K562 (cell line): ENCODE data around the gene CAMK2G. TPM values are rescaled to one million over a fixed set of nuclear protein-coding genes. Genes with fewer than 3 reads are reported as not detected.

Source experiments
- ADNP ChIP-seq: fragments of 200-800 bp; sonication (Bioruptor generic); IDR thresholded peaks from 2 replicates; pipeline ENCODE4 v1.6.1; 2016; ENCODE audit warnings: missing genetic modification characterization, missing compliant biosample characterization
- FOXA3 ChIP-seq, 2 experiments: fragments of 450-650 bp in 1 of 2; sonication (generic) in 1 of 2; formaldehyde crosslinking; IDR thresholded peaks in 1 of 2; conservative IDR thresholded peaks in 1 of 2; 2 replicates each; pipeline versions ENCODE4 v1.4.0 to v1.8.0; 2020 to 2022; ENCODE audit warnings: mild to moderate bottlenecking in 2 of 2, missing genetic modification reagents in 1 of 2
- HDAC3 ChIP-seq: fragments of 450-650 bp; IDR thresholded peaks from 2 replicates; pipeline ENCODE4 v1.6.1; 2018; ENCODE audit warnings: borderline replicate concordance, mild to moderate bottlenecking, moderate library complexity; ENCODE audit not compliant: partially characterized antibody
- KAT8 ChIP-seq: fragments of 450-650 bp; IDR thresholded peaks from 2 replicates; pipeline ENCODE4 v1.6.1; 2016; ENCODE audit warnings: low read depth, mild to moderate bottlenecking
- KHSRP ChIP-seq: fragments of 450-650 bp; IDR thresholded peaks from 2 replicates; pipeline ENCODE4 v1.6.1; 2017
- SAFB2 ChIP-seq: fragments of 200-400 bp; formaldehyde crosslinking; IDR thresholded peaks from 2 replicates; pipeline ENCODE4 v1.6.1; 2018; ENCODE audit warnings: borderline replicate concordance, low read length, low read depth, moderate library complexity; ENCODE audit not compliant: severe bottlenecking
- SMARCE1 ChIP-seq: fragments of 450-650 bp; IDR thresholded peaks from 2 replicates; pipeline ENCODE4 v1.7.1; 2016; ENCODE audit warnings: mild to moderate bottlenecking
- TAF7 ChIP-seq: fragments of 450-650 bp; IDR thresholded peaks from 2 replicates; pipeline ENCODE4 v1.6.1; 2016; ENCODE audit warnings: missing genetic modification characterization, missing compliant biosample characterization
- TARDBP ChIP-seq: fragments of 450-650 bp; IDR thresholded peaks from 2 replicates; pipeline ENCODE4 v1.6.1; 2016
- TEAD4 ChIP-seq, 2 experiments: sonication (generic) in 1 of 2; formaldehyde crosslinking in 1 of 2; IDR thresholded peaks; 2 replicates each; pipeline versions ENCODE4 v1.6.1 to v1.8.0; 2012 to 2022; ENCODE audit warnings: borderline replicate concordance in 1 of 2, inconsistent platforms in 1 of 2, low read length in 1 of 2, mild to moderate bottlenecking in 1 of 2, missing genetic modification reagents in 1 of 2
- ZKSCAN1 ChIP-seq: fragments of 150-350 bp; IDR thresholded peaks from 2 replicates; pipeline ENCODE4 v1.6.1; 2016; ENCODE audit warnings: low read depth, low read length
- ZNF175 ChIP-seq: fragments of 200-800 bp; sonication (Bioruptor generic); IDR thresholded peaks from 2 replicates; pipeline ENCODE4 v1.6.1; 2016; ENCODE audit warnings: low read depth, mild to moderate bottlenecking, missing genetic modification characterization, missing compliant biosample characterization
- ZNF253 ChIP-seq: fragments of 250-450 bp; sonication (Bioruptor Pico); conservative IDR thresholded peaks from 2 replicates; pipeline ENCODE4 v1.6.1; 2021; ENCODE audit warnings: mild to moderate bottlenecking
- polyA plus RNA-seq, 8 experiments: library from polyadenylated mRNA; depleted of rRNA in 4 of 8; stranded (reverse) in 5 of 8; unstranded in 3 of 8; fragments of >200 nt; fragmentation: Nextera tagmentation in 2 of 8; fragmentation: Illumina TruSeq in 1 of 8; extraction: Ambion mirVana in 2 of 8; extraction: Trizol in 1 of 8; gene quantifications; 2 replicates each; pipeline versions ENCODE4 v1.2.1 to v1.2.3, GENCODE V29; 2011 to 2014; ENCODE audit warnings: inconsistent platforms in 1 of 8, missing spikeins in 1 of 8
- total RNA-seq, 7 experiments: library from RNA; depleted of rRNA in 6 of 7; stranded (reverse); fragments of >200 nt in 6 of 7; fragmentation: Illumina TruSeq in 2 of 7; extraction: Trizol in 2 of 7; gene quantifications; 2 replicates each; pipeline versions ENCODE4 v1.2.1 to v1.2.3, GENCODE V29; 2011 to 2021; ENCODE audit warnings: low replicate concordance in 1 of 7
- TF ChIP-seq, protein P1 (sequence below): sonication (generic); formaldehyde crosslinking; IDR thresholded peaks from 2 replicates; pipeline ENCODE4 v1.8.0; 2022; ENCODE audit warnings: mild to moderate bottlenecking, missing genetic modification reagents
- TF ChIP-seq, protein P2 (sequence below): sonication (generic); IDR thresholded peaks from 2 replicates; pipeline ENCODE4 v1.6.1; 2016

Gene CAMK2G
- total and polyA plus RNA-seq, 9 of the 15 experiments (the other 6 are each of a cell fraction or from before 2014, with no cell fraction given), result 9.0 to 37.9 (median 32.6) TPM

DNA sequence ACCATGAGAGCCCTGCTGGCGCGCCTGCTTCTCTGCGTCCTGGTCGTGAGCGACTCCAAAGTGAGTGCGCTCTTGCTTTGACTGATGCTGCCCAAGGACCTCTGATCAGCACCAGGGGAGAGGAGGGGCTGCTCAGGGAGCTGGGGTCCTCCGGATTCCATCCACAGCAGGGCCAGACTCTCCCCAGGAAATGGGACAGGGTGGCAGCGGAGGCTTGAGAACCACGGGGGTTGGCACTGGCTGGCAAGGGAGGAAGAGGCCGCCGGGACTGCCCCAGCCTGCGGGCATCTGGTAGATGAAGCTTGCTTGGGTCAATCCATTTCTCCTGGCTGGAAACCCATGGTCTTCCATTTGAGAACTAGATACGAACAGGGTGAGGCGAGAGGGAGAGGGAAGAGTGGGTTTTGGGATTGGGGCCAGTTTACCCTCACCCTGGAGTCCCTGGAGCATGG is 37.2 kb upstream of the CAMK2G start (continued):
- TF ChIP-seq, protein P1, sequence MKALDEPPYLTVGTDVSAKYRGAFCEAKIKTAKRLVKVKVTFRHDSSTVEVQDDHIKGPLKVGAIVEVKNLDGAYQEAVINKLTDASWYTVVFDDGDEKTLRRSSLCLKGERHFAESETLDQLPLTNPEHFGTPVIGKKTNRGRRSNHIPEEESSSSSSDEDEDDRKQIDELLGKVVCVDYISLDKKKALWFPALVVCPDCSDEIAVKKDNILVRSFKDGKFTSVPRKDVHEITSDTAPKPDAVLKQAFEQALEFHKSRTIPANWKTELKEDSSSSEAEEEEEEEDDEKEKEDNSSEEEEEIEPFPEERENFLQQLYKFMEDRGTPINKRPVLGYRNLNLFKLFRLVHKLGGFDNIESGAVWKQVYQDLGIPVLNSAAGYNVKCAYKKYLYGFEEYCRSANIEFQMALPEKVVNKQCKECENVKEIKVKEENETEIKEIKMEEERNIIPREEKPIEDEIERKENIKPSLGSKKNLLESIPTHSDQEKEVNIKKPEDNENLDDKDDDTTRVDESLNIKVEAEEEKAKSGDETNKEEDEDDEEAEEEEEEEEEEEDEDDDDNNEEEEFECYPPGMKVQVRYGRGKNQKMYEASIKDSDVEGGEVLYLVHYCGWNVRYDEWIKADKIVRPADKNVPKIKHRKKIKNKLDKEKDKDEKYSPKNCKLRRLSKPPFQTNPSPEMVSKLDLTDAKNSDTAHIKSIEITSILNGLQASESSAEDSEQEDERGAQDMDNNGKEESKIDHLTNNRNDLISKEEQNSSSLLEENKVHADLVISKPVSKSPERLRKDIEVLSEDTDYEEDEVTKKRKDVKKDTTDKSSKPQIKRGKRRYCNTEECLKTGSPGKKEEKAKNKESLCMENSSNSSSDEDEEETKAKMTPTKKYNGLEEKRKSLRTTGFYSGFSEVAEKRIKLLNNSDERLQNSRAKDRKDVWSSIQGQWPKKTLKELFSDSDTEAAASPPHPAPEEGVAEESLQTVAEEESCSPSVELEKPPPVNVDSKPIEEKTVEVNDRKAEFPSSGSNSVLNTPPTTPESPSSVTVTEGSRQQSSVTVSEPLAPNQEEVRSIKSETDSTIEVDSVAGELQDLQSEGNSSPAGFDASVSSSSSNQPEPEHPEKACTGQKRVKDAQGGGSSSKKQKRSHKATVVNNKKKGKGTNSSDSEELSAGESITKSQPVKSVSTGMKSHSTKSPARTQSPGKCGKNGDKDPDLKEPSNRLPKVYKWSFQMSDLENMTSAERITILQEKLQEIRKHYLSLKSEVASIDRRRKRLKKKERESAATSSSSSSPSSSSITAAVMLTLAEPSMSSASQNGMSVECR (CRISPR knock-in tag), result peak; percentile 17; the same call in 1 of the 2 replicates
- TF ChIP-seq SMARCE1 (0 out of 2 replicates have a peak, but pooled peaks have one; percentile 29), KAT8 (no peak), TAF7 (tag) (no peak), ZNF175 (CRISPR knock-in tag) (0 out of 2 replicates have a peak, but pooled peaks have one; percentile 6), SAFB2 (no peak), FOXA3 (CRISPR knock-in tag; conservative IDR thresholded peaks at IDR 0.05 in 1 of 2, IDR thresholded peaks at IDR 0.05 in 1 of 2) (0 out of 4 replicates have a peak, but pooled peaks of 1 of the 2 experiments have one; percentile 22), HDAC3 (no peak), ADNP (tag) (no peak), KHSRP (no peak), TARDBP (no peak), ZNF253 (CRISPR knock-in tag) (0 out of 2 replicates have a peak, but pooled peaks have one; percentile 11), TEAD4 (IDR thresholded peaks at IDR 0.05; ENCODE audit: low read length) (no peak), TEAD4 (CRISPR knock-in tag; IDR thresholded peaks at IDR 0.05; ENCODE audit: borderline replicate concordance) (peak; percentile 53; the same call in 1 of the 2 replicates), ZKSCAN1 (0 out of 2 replicates have a peak, but pooled peaks have one; percentile 5)
- TF ChIP-seq, protein P2, sequence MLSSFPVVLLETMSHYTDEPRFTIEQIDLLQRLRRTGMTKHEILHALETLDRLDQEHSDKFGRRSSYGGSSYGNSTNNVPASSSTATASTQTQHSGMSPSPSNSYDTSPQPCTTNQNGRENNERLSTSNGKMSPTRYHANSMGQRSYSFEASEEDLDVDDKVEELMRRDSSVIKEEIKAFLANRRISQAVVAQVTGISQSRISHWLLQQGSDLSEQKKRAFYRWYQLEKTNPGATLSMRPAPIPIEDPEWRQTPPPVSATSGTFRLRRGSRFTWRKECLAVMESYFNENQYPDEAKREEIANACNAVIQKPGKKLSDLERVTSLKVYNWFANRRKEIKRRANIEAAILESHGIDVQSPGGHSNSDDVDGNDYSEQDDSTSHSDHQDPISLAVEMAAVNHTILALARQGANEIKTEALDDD, result no peak
